Aorta (tissue), 5 donors: ENCODE results near the gene EEIG1. TPM values are rescaled to one million over a fixed set of nuclear protein-coding genes. Genes with fewer than 3 reads are reported as not detected.

Source experiments
- ATAC-seq: fragments of 200-7000 bp; cut with Tn5 transposase; one replicate; pipeline ENCODE4 v1.9.1; 2022; ENCODE audit warnings: moderate library complexity; ENCODE audit not compliant: low FRiP score
- DNase-seq, 2 donors: peaks; one replicate each; pipeline ENCODE4 v3.0.0-alpha.2; 2020
- H3K27ac ChIP-seq, 2 donors: one replicate each; pipeline ENCODE4 v1.5.1; 2013; ENCODE audit warnings: low read length in 2 of 2, mild to moderate bottlenecking in 2 of 2, moderate library complexity in 2 of 2, control low read depth in 1 of 2, inconsistent platforms in 1 of 2, low read depth in 1 of 2
- H3K27me3 ChIP-seq, 2 donors: one replicate each; pipeline ENCODE4 v1.6.1; 2013; ENCODE audit warnings: control low read depth in 1 of 2, low read length in 1 of 2, mild to moderate bottlenecking in 1 of 2, moderate library complexity in 1 of 2; ENCODE audit not compliant: insufficient read depth in 2 of 2, control insufficient read depth in 1 of 2
- H3K36me3 ChIP-seq, 2 donors: one replicate each; pipeline ENCODE4 v1.6.1; 2013; ENCODE audit warnings: control low read depth in 1 of 2, low read length in 1 of 2, mild to moderate bottlenecking in 1 of 2; ENCODE audit not compliant: insufficient read depth in 2 of 2, control insufficient read depth in 1 of 2
- H3K4me1 ChIP-seq, 2 donors: one replicate each; pipeline ENCODE4 v1.6.1; 2013; ENCODE audit warnings: low read length in 2 of 2, control low read depth in 1 of 2, mild to moderate bottlenecking in 1 of 2, moderate library complexity in 1 of 2; ENCODE audit not compliant: insufficient read depth in 2 of 2, control insufficient read depth in 1 of 2
- H3K4me3 ChIP-seq, 2 donors: one replicate each; pipeline ENCODE4 v1.5.1; 2013; ENCODE audit warnings: low read length in 2 of 2, control low read depth in 1 of 2, mild to moderate bottlenecking in 1 of 2
- H3K9me3 ChIP-seq: one replicate; pipeline ENCODE4 v1.6.1; 2013; ENCODE audit warnings: mild to moderate bottlenecking, low read length; ENCODE audit not compliant: control insufficient read depth
- WGBS, 2 donors: extraction: QIAGEN DNeasy Blood & Tissue Kit; methylation state at CpG; one replicate each; pipeline ENCODE4 v1.1.7; 2013; 5-methylcytosine and 5-hydroxymethylcytosine counted together
- intact Hi-C, 2 donors: fragments of 100-400 bp; cut with DNase I; formaldehyde crosslinking; loops; one replicate each; pipeline versions ENCODE4 v1.14.2 to v1.15.0; 2022
- polyA plus RNA-seq, 2 donors: library from polyadenylated mRNA; stranded (reverse); fragments of 200-250 nt; gene quantifications; one replicate each; pipeline ENCODE4 v1.2.3, GENCODE V29; 2013
- total RNA-seq, 2 donors: library from RNA; stranded (reverse); fragmentation: NEBNext Ultra II Directional; extraction: Animal tissue kit (Norgen Biotek cat#: 25700); gene quantifications; one replicate each; pipeline ENCODE4 v1.2.1, GENCODE V29; 2021
- donor health status: healthy with polysubstance abuse.
- donor health status: Bipolar disorder and iron deficiency.
- donor health status: DM: no; HTN: no; CAD: no.
- donor health status: DM: no; HTN: no; CAD: no.
- donor health status: DM: yes; HTN: yes; CAD: no.

Gene EEIG1
- total and polyA plus RNA-seq, 4 donors, result 7.9 to 63.1 (median 31.7) TPM

GRCh38 chr9:127979333-127980059 lies 1.3 kb downstream of the EEIG1 start:
- H3K4me1 ChIP-seq, result peaks cover 0 to 7% of the 10 kb centered on the region in 2 donors
- H3K27ac ChIP-seq, result peak overlapping the region in 1 of 2 donors; percentile 43
- ATAC-seq (peak; percentile 6), DNase-seq (peak; percentile 75 to 83)
- H3K4me3 ChIP-seq, result peak overlapping the region; percentile 13 to 87
- intact Hi-C loops, result loop anchor here in 1 of 2 donors (2.0 to 5.0 kb wide), 2 partner anchors 15 to 37 kb away; no protein-coding TSS in a partner anchor
- H3K36me3 ChIP-seq, result no peaks in the 10 kb centered on the region
- WGBS, 2 donors, result 2% methylated on average over 24 of the region's 24 CpGs
- no peaks in the 10 kb centered on the region for H3K9me3 ChIP-seq
- no peaks in the 10 kb centered on the region for H3K27me3 ChIP-seq

- Histone ChIP-seq H3K27ac (peak overlapping the region in 1 of 2 donors; percentile 43), H3K9me3 (no peaks in the 10 kb centered on the region), H3K4me3 (peak overlapping the region; percentile 13 to 87), H3K36me3 (no peaks in the 10 kb centered on the region), H3K27me3 (no peaks in the 10 kb centered on the region), H3K4me1 (peaks cover 0 to 7% of the 10 kb centered on the region in 2 donors)
- DNase-seq (no peak), ATAC-seq (no peak)
- WGBS, 2 donors, result 21 to 28% methylated on average over 5 of the region's 5 CpGs
- intact Hi-C loops, result loop anchor here in 1 of 2 donors (5.0 kb wide), 1 partner anchor 37 kb away; no protein-coding TSS in a partner anchor
These were observed 1.8 kb downstream of the EEIG1 start for GRCh38 chr9:127979015-127979332.

DNA sequence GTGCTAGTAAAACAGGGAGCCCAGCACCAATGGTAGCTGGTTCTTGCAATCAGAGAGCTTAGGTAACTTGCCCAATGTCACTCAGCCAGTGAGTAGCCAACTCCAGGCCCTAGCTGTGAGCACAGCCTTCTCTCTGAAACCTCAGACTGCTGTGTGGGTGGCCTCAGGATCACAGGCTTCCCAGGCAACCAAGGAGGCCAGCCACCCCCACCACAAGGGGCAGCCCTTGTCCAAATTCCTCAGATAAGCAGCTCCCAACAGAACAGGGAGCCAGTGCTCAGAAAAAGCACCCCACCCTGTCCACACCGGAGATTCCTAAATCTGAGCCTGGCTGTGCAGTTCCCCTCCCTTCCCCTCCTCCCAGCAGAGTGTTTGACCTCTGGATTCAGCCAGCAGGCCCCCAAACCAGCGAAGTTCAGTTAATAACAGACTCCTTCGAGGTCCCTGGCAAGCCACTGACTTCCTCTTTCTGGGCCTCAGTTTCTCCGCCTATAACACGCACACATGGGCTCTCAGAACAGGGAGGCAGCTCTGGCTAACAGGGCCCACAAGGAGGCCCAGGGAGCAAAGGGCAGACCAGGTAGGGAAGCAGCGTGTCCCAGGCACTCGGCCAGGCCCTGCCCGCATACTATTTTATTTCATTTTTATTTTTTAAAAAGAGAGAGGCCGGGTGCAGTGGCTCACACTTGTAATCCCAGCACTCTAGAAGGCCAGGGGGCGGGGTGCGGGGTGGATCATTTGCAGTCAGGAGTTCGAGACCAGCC lies 2.7 kb downstream of the EEIG1 start:
- no peaks in the 10 kb centered on the region for H3K36me3 ChIP-seq
- peaks cover 0 to 7% of the 10 kb centered on the region in 2 donors for H3K4me1 ChIP-seq
- WGBS, 2 donors, result 23 to 26% methylated on average over 12 of the region's 12 CpGs
- H3K27ac ChIP-seq, result peak overlapping the region in 1 of 2 donors; percentile 60
- H3K27me3 ChIP-seq, result no peaks in the 10 kb centered on the region
- ATAC-seq (peak; percentile 12), DNase-seq (peak in 1 of 2 donors; percentile 88)
- no peaks in the 10 kb centered on the region for H3K9me3 ChIP-seq
- intact Hi-C loops, result loop anchor here in 1 of 2 donors (5.0 kb wide), 1 partner anchor 36 kb away; no protein-coding TSS in a partner anchor
- no peak overlapping the region for H3K4me3 ChIP-seq

- Histone ChIP-seq H3K36me3 (no peaks in the 10 kb centered on the region), H3K27ac (peak overlapping the region in 1 of 2 donors; percentile 16), H3K4me1 (peaks cover 0 to 7% of the 10 kb centered on the region in 2 donors), H3K9me3 (no peaks in the 10 kb centered on the region), H3K4me3 (no peak overlapping the region), H3K27me3 (no peaks in the 10 kb centered on the region)
- 80 to 81% methylated on average over 7 of the region's 7 CpGs for WGBS, 2 donors
- intact Hi-C loops, result loop anchor here in 1 of 2 donors (5.0 kb wide), 1 partner anchor 35 kb away; no protein-coding TSS in a partner anchor
- DNase-seq (no peak), ATAC-seq (no peak)
These were observed 3.5 kb downstream of the EEIG1 start for GRCh38 chr9:127977009-127977883.

- Histone ChIP-seq H3K27me3 (no peaks in the 10 kb centered on the region), H3K4me1 (peaks cover 0 to 7% of the 10 kb centered on the region in 2 donors), H3K27ac (no peak overlapping the region), H3K4me3 (no peak overlapping the region), H3K9me3 (no peaks in the 10 kb centered on the region), H3K36me3 (no peaks in the 10 kb centered on the region)
- no peak for DNase-seq
- no peak for ATAC-seq
- intact Hi-C loops, result loop anchor here in 1 of 2 donors (5.0 kb wide), 1 partner anchor 34 kb away; no protein-coding TSS in a partner anchor
- 79 to 80% methylated on average over 6 of the region's 6 CpGs for WGBS, 2 donors
These were observed 4.3 kb downstream of the EEIG1 start for GRCh38 chr9:127976498-127976897.

DNA sequence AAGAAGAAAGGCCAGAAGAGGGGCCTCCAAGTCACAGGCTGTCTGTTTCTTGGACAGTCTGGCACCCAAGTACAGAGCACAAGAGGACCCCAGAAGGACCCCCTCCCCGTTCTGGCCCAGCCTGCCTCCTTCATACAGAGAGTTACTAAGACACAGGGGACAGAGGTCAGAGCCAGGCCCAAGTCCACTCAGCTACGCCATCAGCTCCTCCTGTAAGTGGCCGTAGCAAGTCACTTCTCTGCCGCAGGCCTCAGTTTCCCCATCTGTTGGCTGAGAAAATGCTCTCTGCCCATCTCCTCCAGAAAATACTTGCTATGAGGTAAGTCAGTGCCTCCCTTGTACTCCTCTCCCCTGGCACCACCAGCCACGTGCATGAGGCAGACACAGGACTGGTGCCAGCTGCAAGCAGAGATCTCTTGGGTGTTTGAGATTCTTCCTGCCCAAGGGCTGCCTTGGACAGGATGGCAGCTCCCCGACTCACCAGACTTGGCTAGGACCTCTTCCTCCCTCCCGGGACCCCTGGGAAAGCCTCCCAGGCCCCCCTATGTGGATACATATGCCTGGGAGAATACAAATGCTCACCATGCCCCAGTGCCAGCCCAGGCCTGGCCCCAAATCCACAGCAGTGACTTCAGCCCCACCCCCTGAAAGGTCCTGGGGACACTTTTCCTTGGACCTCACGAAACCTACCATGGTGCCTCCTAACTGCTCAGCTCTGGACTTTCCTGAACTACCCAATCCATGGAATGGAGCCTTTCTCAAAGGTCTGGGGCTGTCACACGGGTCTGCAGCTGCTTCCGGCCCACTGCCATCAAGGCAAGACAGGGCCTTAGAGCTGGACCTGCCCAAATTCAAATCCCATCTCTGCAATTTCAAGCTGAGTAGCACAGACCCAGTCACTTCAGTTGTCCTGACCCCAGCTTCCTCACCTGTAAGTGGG lies 5.1 kb downstream of the EEIG1 start:
- Histone ChIP-seq H3K4me3 (no peak overlapping the region), H3K9me3 (no peaks in the 10 kb centered on the region), H3K27me3 (no peaks in the 10 kb centered on the region), H3K27ac (no peak overlapping the region), H3K36me3 (no peaks in the 10 kb centered on the region), H3K4me1 (peaks cover 0 to 7% of the 10 kb centered on the region in 2 donors)
- ATAC-seq (no peak), DNase-seq (no peak)
- 45 to 55% methylated on average over 10 of the region's 10 CpGs for WGBS, 2 donors
- intact Hi-C loops, result loop anchor here in 1 of 2 donors (5.0 kb wide), 1 partner anchor 33 kb away; no protein-coding TSS in a partner anchor

GRCh38 chr9:127974769-127975261 lies 6.0 kb downstream of the EEIG1 start:
- ATAC-seq (peak; percentile 55), DNase-seq (peak; percentile 82 to 93)
- H3K4me3 ChIP-seq, result no peak overlapping the region
- no peaks in the 10 kb centered on the region for H3K27me3 ChIP-seq
- H3K4me1 ChIP-seq, result peaks cover 0 to 7% of the 10 kb centered on the region in 2 donors
- H3K9me3 ChIP-seq, result no peaks in the 10 kb centered on the region
- intact Hi-C loops, result loop anchor here in 1 of 2 donors (5.0 kb wide), 1 partner anchor 33 kb away; no protein-coding TSS in a partner anchor
- H3K27ac ChIP-seq, result no peak overlapping the region
- WGBS, 2 donors, result 3 to 8% methylated on average over 10 of the region's 10 CpGs
- H3K36me3 ChIP-seq, result no peaks in the 10 kb centered on the region
